DND-41 (cell line): ENCODE measurements around the gene YJEFN3.

Source experiments
- ATAC-seq: fragments of 200-7000 bp; cut with Tn5 transposase; 3 replicates; pipeline ENCODE4 v1.9.1; 2021; ENCODE audit warnings: low read depth; ENCODE audit not compliant: insufficient read depth
- DNase-seq: peaks from one replicate; pipeline ENCODE4 v3.0.0-alpha.2; 2020
- H2AFZ ChIP-seq: 2 replicates; pipeline ENCODE4 v1.6.0; 2012; ENCODE audit warnings: low read depth, low read length
- H3K27ac ChIP-seq: 2 replicates; pipeline ENCODE4 v1.5.1; 2012; ENCODE audit warnings: low read length, inconsistent platforms
- H3K27me3 ChIP-seq: fragments of 200-600 bp; sonication (generic); 2 replicates; pipeline ENCODE4 v1.6.0; 2012; ENCODE audit warnings: low read length, mild to moderate bottlenecking, inconsistent platforms; ENCODE audit not compliant: insufficient read depth, poor library complexity
- H3K36me3 ChIP-seq: 2 replicates; pipeline ENCODE4 v1.5.1; 2012; ENCODE audit warnings: low read length, inconsistent platforms; ENCODE audit not compliant: insufficient read depth
- H3K4me1 ChIP-seq: 2 replicates; pipeline ENCODE4 v1.5.1; 2012; ENCODE audit warnings: mild to moderate bottlenecking, low read length; ENCODE audit not compliant: insufficient read depth
- H3K4me2 ChIP-seq: 2 replicates; pipeline ENCODE4 v1.6.0; 2012; ENCODE audit warnings: mild to moderate bottlenecking, moderate library complexity, low read length, inconsistent platforms; ENCODE audit not compliant: insufficient read depth
- H3K4me3 ChIP-seq, 2 experiments: fragments of 200-600 bp in 1 of 2; shearing (Covaris generic) in 1 of 2; 2 replicates each; pipeline ENCODE4 v1.5.1; 2012 to 2016; ENCODE audit warnings: inconsistent platforms in 2 of 2, low read length in 2 of 2, mild to moderate bottlenecking in 2 of 2, low read depth in 1 of 2, moderate library complexity in 1 of 2
- H3K79me2 ChIP-seq: 2 replicates; pipeline ENCODE4 v1.6.0; 2012; ENCODE audit warnings: low read length, inconsistent platforms; ENCODE audit not compliant: insufficient read depth
- H3K9ac ChIP-seq: 2 replicates; pipeline ENCODE4 v1.6.0; 2012; ENCODE audit warnings: low read depth, mild to moderate bottlenecking, inconsistent platforms, low read length, moderate library complexity
- H3K9me3 ChIP-seq: 2 replicates; pipeline ENCODE4 v1.5.1; 2012; ENCODE audit warnings: low read length, moderate library complexity, mild to moderate bottlenecking, inconsistent platforms; ENCODE audit not compliant: insufficient read depth, severe bottlenecking
- H4K20me1 ChIP-seq: 2 replicates; pipeline ENCODE4 v1.6.0; 2012; ENCODE audit warnings: low read length; ENCODE audit not compliant: insufficient read depth
- EZH2 ChIP-seq: IDR thresholded peaks from 3 replicates; pipeline ENCODE4 v1.6.1; 2012; ENCODE audit warnings: borderline replicate concordance, low read depth, mild to moderate bottlenecking, moderate library complexity, low read length, inconsistent platforms; ENCODE audit not compliant: severe bottlenecking
- TF ChIP-seq, protein P1 (sequence below): IDR thresholded peaks from 2 replicates; pipeline ENCODE4 v1.5.1; 2012; ENCODE audit warnings: borderline replicate concordance, low read length, moderate library complexity, mild to moderate bottlenecking; ENCODE audit not compliant: poor library complexity, severe bottlenecking; ENCODE audit errors: extremely low read depth

The YJEFN3 gene

DNA sequence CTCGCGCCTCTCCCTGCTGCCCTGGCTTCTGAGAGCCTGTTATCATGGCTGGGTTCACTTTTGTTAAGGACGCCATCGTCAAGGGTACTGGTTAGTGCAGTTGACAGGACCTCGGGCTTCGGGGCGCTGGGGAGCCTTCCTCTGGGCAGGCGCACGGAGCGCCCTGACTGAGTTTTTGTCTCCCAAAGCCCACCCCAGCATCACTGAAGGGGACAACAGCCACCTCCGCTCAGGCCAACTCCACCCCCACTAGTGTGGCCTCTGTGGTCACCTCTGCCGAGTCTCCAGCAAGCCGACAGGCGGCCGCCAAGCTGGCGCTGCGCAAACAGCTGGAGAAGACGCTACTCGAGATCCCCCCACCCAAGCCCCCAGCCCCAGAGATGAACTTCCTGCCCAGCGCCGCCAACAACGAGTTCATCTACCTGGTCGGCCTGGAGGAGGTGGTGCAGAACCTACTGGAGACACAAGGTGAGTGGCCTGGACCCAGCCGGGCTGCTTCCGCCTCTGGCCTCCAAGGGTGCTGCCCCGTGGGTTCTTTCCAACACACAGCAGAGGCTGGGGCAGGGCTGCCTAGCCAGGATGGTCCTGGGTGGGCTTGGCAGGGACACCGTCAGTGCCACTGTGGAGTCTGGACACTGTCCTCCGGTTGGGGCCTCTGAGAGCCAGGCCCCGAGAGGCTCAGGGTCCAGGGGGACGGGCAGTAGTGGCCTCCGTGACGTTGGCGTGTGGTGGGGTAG is 30.3 kb upstream of the YJEFN3 start:
- Histone ChIP-seq H3K4me3 (no peak overlapping the region), H3K9ac (no peak overlapping the region), H3K4me1 (no peaks in the 10 kb centered on the region), H4K20me1 (peaks cover 71% of the 10 kb centered on the region), H3K27me3 (no peaks in the 10 kb centered on the region), H3K27ac (no peak overlapping the region), H3K9me3 (no peaks in the 10 kb centered on the region), H3K4me2 (no peak overlapping the region), H2AFZ (no peak overlapping the region), H3K36me3 (peaks cover 97% of the 10 kb centered on the region), H3K79me2 (peaks cover 27% of the 10 kb centered on the region; the same call in 1 of the 2 replicates)
- DNase-seq (no peak), ATAC-seq (no peak)
- TF ChIP-seq EZH2 = no peak

DNA sequence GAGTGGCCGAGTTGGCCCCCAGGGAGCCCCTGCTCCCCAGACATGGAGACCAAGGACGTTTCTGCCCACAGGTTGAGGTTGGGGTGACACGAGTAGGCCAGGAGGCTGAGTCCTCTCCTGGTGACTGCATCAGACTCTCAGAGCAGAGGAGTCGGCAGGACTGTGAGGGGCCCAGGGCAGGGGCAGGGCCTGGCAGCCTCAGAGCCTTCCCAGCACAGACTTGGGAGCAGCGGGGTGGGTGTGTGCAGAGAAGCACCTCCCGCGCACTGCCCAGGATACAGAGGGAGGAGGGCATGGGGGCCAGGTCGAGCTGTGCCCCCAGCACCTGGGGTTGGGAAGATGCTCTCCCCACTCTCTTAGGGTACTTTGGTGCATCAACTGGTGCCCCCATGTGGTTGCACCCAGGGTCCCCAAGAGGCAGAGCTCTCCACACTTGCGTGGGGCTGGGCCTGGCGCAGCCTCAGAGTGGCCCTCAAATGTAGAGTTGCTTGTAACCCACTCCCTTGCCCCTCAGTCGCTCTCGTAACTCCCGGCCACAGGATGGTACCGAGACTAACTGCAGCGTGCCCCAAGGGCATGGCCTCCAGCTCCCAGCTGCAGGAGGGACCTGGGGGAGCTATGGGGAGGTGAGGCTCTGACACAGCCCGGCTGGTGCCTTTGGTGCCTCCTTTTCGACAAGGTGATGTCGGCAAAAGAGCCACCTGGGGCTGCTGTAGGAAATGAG is 29.3 kb upstream of the YJEFN3 start:
- Histone ChIP-seq H3K27me3 (no peaks in the 10 kb centered on the region), H3K27ac (no peak overlapping the region), H3K36me3 (peaks cover 97% of the 10 kb centered on the region), H3K9me3 (no peaks in the 10 kb centered on the region), H3K4me1 (no peaks in the 10 kb centered on the region), H4K20me1 (peaks cover 62% of the 10 kb centered on the region), H3K9ac (no peak overlapping the region), H2AFZ (no peak overlapping the region), H3K4me3 (no peak overlapping the region), H3K79me2 (peaks cover 23% of the 10 kb centered on the region; the same call in 1 of the 2 replicates), H3K4me2 (no peak overlapping the region)
- DNase-seq (no peak), ATAC-seq (peak; percentile 34; the same call in 2 of the 3 replicates)
- TF ChIP-seq, protein P1, sequence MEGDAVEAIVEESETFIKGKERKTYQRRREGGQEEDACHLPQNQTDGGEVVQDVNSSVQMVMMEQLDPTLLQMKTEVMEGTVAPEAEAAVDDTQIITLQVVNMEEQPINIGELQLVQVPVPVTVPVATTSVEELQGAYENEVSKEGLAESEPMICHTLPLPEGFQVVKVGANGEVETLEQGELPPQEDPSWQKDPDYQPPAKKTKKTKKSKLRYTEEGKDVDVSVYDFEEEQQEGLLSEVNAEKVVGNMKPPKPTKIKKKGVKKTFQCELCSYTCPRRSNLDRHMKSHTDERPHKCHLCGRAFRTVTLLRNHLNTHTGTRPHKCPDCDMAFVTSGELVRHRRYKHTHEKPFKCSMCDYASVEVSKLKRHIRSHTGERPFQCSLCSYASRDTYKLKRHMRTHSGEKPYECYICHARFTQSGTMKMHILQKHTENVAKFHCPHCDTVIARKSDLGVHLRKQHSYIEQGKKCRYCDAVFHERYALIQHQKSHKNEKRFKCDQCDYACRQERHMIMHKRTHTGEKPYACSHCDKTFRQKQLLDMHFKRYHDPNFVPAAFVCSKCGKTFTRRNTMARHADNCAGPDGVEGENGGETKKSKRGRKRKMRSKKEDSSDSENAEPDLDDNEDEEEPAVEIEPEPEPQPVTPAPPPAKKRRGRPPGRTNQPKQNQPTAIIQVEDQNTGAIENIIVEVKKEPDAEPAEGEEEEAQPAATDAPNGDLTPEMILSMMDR = no peak
- no peak for TF ChIP-seq EZH2

DNA sequence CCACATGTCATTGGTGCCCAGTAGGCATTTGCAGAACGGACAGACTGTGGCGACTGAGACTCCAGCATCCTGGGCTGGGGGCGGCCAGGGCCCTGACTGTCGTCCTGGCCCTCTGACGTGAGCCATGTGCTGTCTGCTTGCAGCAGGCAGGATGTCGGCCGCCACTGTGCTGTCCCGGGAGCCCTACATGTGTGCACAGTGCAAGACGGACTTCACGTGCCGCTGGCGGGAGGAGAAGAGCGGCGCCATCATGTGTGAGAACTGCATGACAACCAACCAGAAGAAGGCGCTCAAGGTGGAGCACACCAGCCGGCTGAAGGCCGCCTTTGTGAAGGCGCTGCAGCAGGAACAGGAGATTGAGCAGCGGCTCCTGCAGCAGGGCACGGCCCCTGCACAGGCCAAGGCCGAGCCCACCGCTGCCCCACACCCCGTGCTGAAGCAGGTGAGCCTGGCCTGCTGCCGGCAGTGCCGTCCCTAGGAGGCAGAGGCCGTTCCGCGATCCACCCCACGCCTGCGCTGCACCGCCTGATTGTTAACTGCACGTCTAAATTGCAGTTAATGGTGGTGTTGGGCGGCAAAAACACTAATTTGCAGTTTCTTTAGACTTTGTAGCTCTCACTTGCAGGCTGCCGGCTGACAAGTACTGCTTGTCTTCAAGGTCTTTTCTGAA is 27.6 kb upstream of the YJEFN3 start:
- Histone ChIP-seq H3K27me3 (no peaks in the 10 kb centered on the region), H4K20me1 (peaks cover 62% of the 10 kb centered on the region), H2AFZ (no peak overlapping the region), H3K27ac (no peak overlapping the region), H3K36me3 (peaks cover 99% of the 10 kb centered on the region), H3K9me3 (no peaks in the 10 kb centered on the region), H3K4me3 (no peak overlapping the region), H3K9ac (no peak overlapping the region), H3K79me2 (peaks cover 15% of the 10 kb centered on the region; the same call in 1 of the 2 replicates), H3K4me1 (no peaks in the 10 kb centered on the region), H3K4me2 (no peak overlapping the region)
- TF ChIP-seq EZH2 = no peak
- TF ChIP-seq, protein P1 = no peak
- DNase-seq (no peak), ATAC-seq (no peak)

DNA sequence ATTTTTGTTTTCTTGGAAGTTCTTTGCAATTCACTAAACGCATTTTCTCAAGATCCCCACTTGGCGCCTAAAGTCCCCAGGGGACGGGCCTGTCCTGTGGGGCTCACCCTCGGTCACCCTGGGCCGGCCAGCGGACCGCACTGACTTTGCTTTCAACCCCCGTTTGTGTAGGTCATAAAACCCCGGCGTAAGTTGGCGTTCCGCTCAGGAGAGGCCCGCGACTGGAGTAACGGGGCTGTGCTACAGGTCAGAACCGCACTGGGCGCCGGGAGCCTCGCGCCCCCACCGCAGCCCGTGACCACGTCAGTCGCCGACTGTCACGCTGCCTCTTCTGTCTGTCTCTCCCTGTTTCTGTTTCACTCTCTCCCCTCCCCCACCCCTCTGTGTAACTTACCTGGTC is 26.9 kb upstream of the YJEFN3 start:
- H3K4me2 ChIP-seq = no peak overlapping the region
- no peak for DNase-seq
- no peak overlapping the region for H3K27ac ChIP-seq
- H2AFZ ChIP-seq = no peak overlapping the region
- peaks cover 99% of the 10 kb centered on the region for H3K36me3 ChIP-seq
- ATAC-seq = no peak
- no peaks in the 10 kb centered on the region for H3K4me1 ChIP-seq
- H3K79me2 ChIP-seq = peaks cover 12% of the 10 kb centered on the region; the same call in 1 of the 2 replicates
- peaks cover 55% of the 10 kb centered on the region for H4K20me1 ChIP-seq
- H3K4me3 ChIP-seq = no peak overlapping the region
- H3K9ac ChIP-seq = no peak overlapping the region
- no peaks in the 10 kb centered on the region for H3K27me3 ChIP-seq
- no peaks in the 10 kb centered on the region for H3K9me3 ChIP-seq
- no peak for TF ChIP-seq EZH2
- TF ChIP-seq, protein P1 = no peak
